HepG2 (cell line): ENCODE results near the gene SUB1. TPM values are rescaled to one million over a fixed set of nuclear protein-coding genes. Genes with fewer than 3 reads are reported as not detected.

Experiments used
- ATAC-seq: fragments of 200-7000 bp; cut with Tn5 transposase; 3 replicates; pipeline ENCODE4 v1.9.1; 2020; ENCODE audit warnings: mild to moderate bottlenecking, moderate library complexity
- BruUV-seq: library from RNA; stranded (reverse); fragments of 400-500 nt; replicated peaks from 2 replicates; lab custom pipeline; 2021; lab: Mats Ljungman, UMichigan
- CTCF ChIA-PET: fragments of 300-600 bp; formaldehyde crosslinking; extraction: SDS; loops from one replicate; lab custom pipeline; 2021; ENCODE audit warnings: low total read pairs, inconsistent platforms, low intra/inter-chr PET ratio; lab: Yijun Ruan, JAX
- POLR2A ChIA-PET: fragments of 350-600 bp; sonication (Branson Sonifier 250); formaldehyde crosslinking; loops from one replicate; lab custom pipeline; 2020; ENCODE audit warnings: antibody characterized with exemption, inconsistent platforms; lab: Yijun Ruan, JAX
- DNase-seq: peaks from one replicate; pipeline ENCODE4 v3.0.0-alpha.2; 2015; ENCODE audit warnings: low spot score
- FAIRE-seq: peaks from 3 replicates; lab custom pipeline; 2011; peaks lifted over from hg19 to GRCh38; lab: Jason Lieb, UNC
- H2AFZ ChIP-seq: one replicate; pipeline ENCODE4 v1.6.1; 2011; ENCODE audit warnings: low read length, inconsistent platforms
- H3K27ac ChIP-seq: fragments of 300-600 bp; 3 replicates; pipeline ENCODE4 v1.8.0; 2011; ENCODE audit warnings: mixed run types, mild to moderate bottlenecking, mixed read lengths, low read length, inconsistent platforms; ENCODE audit not compliant: insufficient read depth; ENCODE audit errors: extremely low read length
- H3K27me3 ChIP-seq, 2 experiments: fragments of 200-600 bp in 1 of 2; 2 replicates in 1 of 2; 3 replicates in 1 of 2; pipeline versions ENCODE4 v1.6.0 to v1.8.0; 2011; ENCODE audit warnings: low read length in 2 of 2, mild to moderate bottlenecking in 2 of 2, moderate library complexity in 2 of 2, inconsistent platforms in 1 of 2; ENCODE audit not compliant: insufficient read depth in 2 of 2, control insufficient read depth in 1 of 2
- H3K36me3 ChIP-seq, 2 experiments: fragments of 200-600 bp in 1 of 2; replicated peaks in 1 of 2; 2 replicates in 1 of 2; 3 replicates in 1 of 2; pipeline versions ENCODE4 v1.5.1 to v1.8.0; 2011; ENCODE audit warnings: low read length in 2 of 2, inconsistent platforms in 1 of 2; ENCODE audit not compliant: insufficient read depth in 2 of 2, control insufficient read depth in 1 of 2
- H3K4me1 ChIP-seq: 2 replicates; pipeline ENCODE4 v1.5.1; 2012; ENCODE audit warnings: low read length, inconsistent platforms; ENCODE audit not compliant: insufficient read depth
- H3K4me2 ChIP-seq: 2 replicates; pipeline ENCODE4 v1.6.0; 2011; ENCODE audit warnings: low read depth, low read length, inconsistent platforms
- H3K4me3 ChIP-seq, 3 experiments: fragments of 200-600 bp in 1 of 3; sonication (generic), shearing (Covaris generic) in 1 of 3; replicated peaks in 1 of 3; 2 replicates each; pipeline ENCODE4 v1.5.1; 2011 to 2016; ENCODE audit warnings: low read length in 3 of 3, inconsistent platforms in 2 of 3, low read depth in 2 of 3, mild to moderate bottlenecking in 2 of 3, control low read depth in 1 of 3, mixed read lengths in 1 of 3; ENCODE audit not compliant: insufficient read depth in 1 of 3
- H3K79me2 ChIP-seq: one replicate; pipeline ENCODE4 v1.6.1; 2011; ENCODE audit warnings: low read length, inconsistent platforms; ENCODE audit not compliant: insufficient read depth
- H3K9ac ChIP-seq: 2 replicates; pipeline ENCODE4 v1.6.0; 2011; ENCODE audit warnings: mild to moderate bottlenecking, low read depth, low read length, inconsistent platforms; ENCODE audit not compliant: insufficient read depth
- H3K9me3 ChIP-seq: 2 replicates; pipeline ENCODE4 v1.5.1; 2012; ENCODE audit warnings: mild to moderate bottlenecking, low read length
- H4K20me1 ChIP-seq: 2 replicates; pipeline ENCODE4 v1.6.0; 2011; ENCODE audit warnings: inconsistent platforms, mild to moderate bottlenecking, low read length, moderate library complexity; ENCODE audit not compliant: insufficient read depth
- AGO1 ChIP-seq: fragments of 200-400 bp; formaldehyde crosslinking; IDR thresholded peaks from 2 replicates; pipeline ENCODE4 v1.6.1; 2017; ENCODE audit warnings: mild to moderate bottlenecking, low read depth, low read length, moderate library complexity; ENCODE audit not compliant: poor library complexity, severe bottlenecking
- AHR ChIP-seq: IDR thresholded peaks from 2 replicates; pipeline ENCODE4 v1.6.1; 2018; ENCODE audit warnings: missing genetic modification reagents, missing compliant biosample characterization
- ARID2 ChIP-seq: sonication (generic); formaldehyde crosslinking; IDR thresholded peaks from 2 replicates; pipeline ENCODE4 v1.8.1; 2022; ENCODE audit warnings: mild to moderate bottlenecking, missing genetic modification reagents, borderline replicate concordance
- HDAC2 ChIP-seq: sonication (generic); formaldehyde crosslinking; IDR thresholded peaks from 2 replicates; pipeline ENCODE4 v1.4.0; 2020; ENCODE audit warnings: missing genetic modification reagents
- MED8 ChIP-seq: sonication (generic); formaldehyde crosslinking; IDR thresholded peaks from 2 replicates; pipeline ENCODE4 v1.8.1; 2023; ENCODE audit warnings: mild to moderate bottlenecking, missing genetic modification reagents; ENCODE audit not compliant: insufficient replicate concordance
- MLLT10 ChIP-seq: sonication (generic); formaldehyde crosslinking; IDR thresholded peaks from 2 replicates; pipeline ENCODE4 v1.4.0; 2020; ENCODE audit warnings: missing genetic modification reagents
- NFIC ChIP-seq: IDR thresholded peaks from 2 replicates; pipeline ENCODE4 v1.6.1; 2012; ENCODE audit warnings: mild to moderate bottlenecking, low read length, inconsistent platforms
- SRF ChIP-seq: IDR thresholded peaks from 2 replicates; pipeline ENCODE4 v1.6.1; 2011; ENCODE audit warnings: mild to moderate bottlenecking, low read depth, low read length, moderate library complexity
- TCF7 ChIP-seq: sonication (generic); IDR thresholded peaks from 2 replicates; pipeline ENCODE4 v1.6.1; 2016; ENCODE audit warnings: antibody characterized with exemption, low read depth
- THAP9 ChIP-seq: sonication (generic); formaldehyde crosslinking; IDR thresholded peaks from 2 replicates; pipeline ENCODE4; 2020; ENCODE audit warnings: missing genetic modification reagents, mild to moderate bottlenecking, borderline replicate concordance
- ZBTB3 ChIP-seq: sonication (generic); formaldehyde crosslinking; IDR thresholded peaks from 2 replicates; pipeline ENCODE4 v1.4.0; 2020; ENCODE audit warnings: low read depth, mild to moderate bottlenecking, moderate library complexity, missing genetic modification reagents, borderline replicate concordance
- ZFP62 ChIP-seq: sonication (generic); formaldehyde crosslinking; IDR thresholded peaks from 2 replicates; pipeline ENCODE4 v1.4.0; 2020; ENCODE audit warnings: missing genetic modification reagents
- ZNF264 ChIP-seq: sonication (generic); formaldehyde crosslinking; IDR thresholded peaks from 2 replicates; pipeline ENCODE4 v1.4.0; 2020; ENCODE audit warnings: missing genetic modification reagents
- ZNF292 ChIP-seq: sonication (generic); formaldehyde crosslinking; IDR thresholded peaks from 2 replicates; pipeline ENCODE4 v1.8.1; 2022; ENCODE audit warnings: mild to moderate bottlenecking, low read depth, missing genetic modification reagents, borderline replicate concordance
- ZNF431 ChIP-seq: sonication (generic); formaldehyde crosslinking; IDR thresholded peaks from 2 replicates; pipeline ENCODE4 v1.9.0; 2022; ENCODE audit warnings: missing genetic modification reagents, low read depth, mild to moderate bottlenecking, borderline replicate concordance
- ZNF704 ChIP-seq: sonication (generic); formaldehyde crosslinking; IDR thresholded peaks from 2 replicates; pipeline ENCODE4 v1.8.1; 2023; ENCODE audit warnings: mild to moderate bottlenecking, inconsistent platforms, moderate library complexity, missing genetic modification reagents, borderline replicate concordance
- ZNF749 ChIP-seq: sonication (generic); formaldehyde crosslinking; IDR thresholded peaks from 2 replicates; pipeline ENCODE4 v1.8.0; 2022; ENCODE audit warnings: mild to moderate bottlenecking, missing genetic modification reagents, moderate library complexity, borderline replicate concordance
- ZNF770 ChIP-seq: sonication (generic); formaldehyde crosslinking; IDR thresholded peaks from 2 replicates; pipeline ENCODE4 v1.5.0; 2020; ENCODE audit warnings: mild to moderate bottlenecking, missing genetic modification reagents
- whole genome bisulfite sequencing: methylation state at CpG from one replicate; pipeline ENCODE4 v1.1.6; 2017; ENCODE audit warnings: low lambda C conversion rate; 5-methylcytosine and 5-hydroxymethylcytosine counted together
- in situ Hi-C: cut with HindIII; loops from 2 replicates; pipeline ENCODE4 v1.10.0; 2017; ENCODE audit warnings: low pct_unique_long_range_greater_than_20kb; ENCODE audit not compliant: extremely low pct_ligation_motif_present
- intact Hi-C: fragments of 100-400 bp; cut with micrococcal nuclease; formaldehyde crosslinking; loops from one replicate; pipeline ENCODE4 v1.10.0; 2022; ENCODE audit not compliant: unreplicated experiment
- polyA plus RNA-seq, 8 experiments: library from polyadenylated mRNA; depleted of rRNA in 3 of 8; stranded (reverse) in 7 of 8; unstranded in 1 of 8; fragments of >200 nt; fragmentation: Illumina TruSeq in 4 of 8; extraction: Trizol in 4 of 8; gene quantifications; 2 replicates each; pipeline versions ENCODE4 v1.2.1 to v1.2.3, GENCODE V29; 2011 to 2016; ENCODE audit warnings: low read depth in 4 of 8, missing spikeins in 1 of 8, mixed read lengths in 1 of 8; ENCODE audit not compliant: insufficient read depth in 1 of 8
- total RNA-seq, 5 experiments: library from RNA; depleted of rRNA; stranded (reverse); fragments of >200 nt; fragmentation: Illumina TruSeq; extraction: Trizol; gene quantifications; 2 replicates each; pipeline ENCODE4 v1.2.3, GENCODE V29; 2016; ENCODE audit warnings: low read depth in 1 of 5

SUB1 gene
- total and polyA plus RNA-seq, 2 of the 13 experiments (the other 11 are each of a cell fraction or from before 2014, with no cell fraction given), result 182 to 693 TPM

DNA sequence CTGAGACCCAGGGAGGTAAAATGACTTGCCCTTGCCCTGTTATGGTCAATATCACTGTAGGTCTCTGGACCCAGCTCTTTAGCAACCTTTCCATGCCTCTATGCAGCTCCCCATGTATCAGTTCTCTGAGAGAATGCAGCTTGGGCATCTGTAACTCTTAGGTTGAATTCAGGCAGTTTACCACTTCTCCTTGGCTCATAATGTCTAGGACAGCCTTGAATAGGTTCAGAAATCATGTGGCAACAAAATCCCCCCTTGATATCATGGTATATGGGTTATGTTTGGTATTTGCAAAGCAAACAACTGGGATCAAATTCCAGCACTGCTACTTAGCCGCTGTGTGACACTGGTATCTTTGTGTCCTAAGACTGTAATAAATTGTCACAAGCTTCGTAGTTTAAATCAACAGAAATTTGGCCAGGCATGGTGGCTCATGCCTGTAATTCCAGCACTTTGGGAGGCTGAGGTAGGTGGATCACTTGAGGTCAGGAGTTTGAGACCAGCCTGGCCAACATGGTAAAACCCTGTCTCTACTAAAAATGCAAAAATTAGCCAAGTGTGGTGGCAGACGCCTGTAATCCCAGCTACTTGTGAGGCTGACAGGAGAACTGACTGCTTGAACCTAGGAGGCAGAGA is 10.7 kb upstream of the SUB1 start:
- DNase-seq, result peak; percentile 99
- WGBS, result 0% methylated on average over 3 of the region's 3 CpGs
- peak overlapping the region; percentile 69 for H3K4me2 ChIP-seq
- peak; percentile 52; the same call in 1 of the 2 replicates for TF ChIP-seq ARID2
- no peak for TF ChIP-seq MLLT10 (CRISPR knock-in tag)
- no peak for TF ChIP-seq AHR (CRISPR knock-in tag)
- 0 out of 2 replicates have a peak, but pooled peaks have one; percentile 74 for TF ChIP-seq ZBTB3 (CRISPR knock-in tag)
- peak; percentile 65; the same call in 1 of the 2 replicates for TF ChIP-seq ZNF770
- TF ChIP-seq HDAC2 (CRISPR knock-in tag), result peak; percentile 82; the same call in 1 of the 2 replicates
- peak; percentile 87 for TF ChIP-seq ZNF292 (CRISPR knock-in tag)
- peak; percentile 41 for TF ChIP-seq MED8 (CRISPR knock-in tag)
- TF ChIP-seq ZNF704 (CRISPR knock-in tag), result no peak
- no peak; the same call in 1 of the 2 replicates for TF ChIP-seq ZNF431 (CRISPR knock-in tag)
- TF ChIP-seq TCF7, result peak; percentile 63
- TF ChIP-seq THAP9, result no peak
- peak; percentile 85 for TF ChIP-seq ZNF264
- no peak for TF ChIP-seq ZFP62 (CRISPR knock-in tag)
- TF ChIP-seq AGO1, result no peak
- TF ChIP-seq SRF, result peak; percentile 72
- TF ChIP-seq NFIC, result peak; percentile 73; the same call in 1 of the 2 replicates
- peak; percentile 80; the same call in 1 of the 2 replicates for TF ChIP-seq ZNF749

More for the DNA sequence above, 10.7 kb upstream of the SUB1 start:
- BruUV-seq, result no TSS peak
- peak overlapping the region; percentile 99 for H3K27ac ChIP-seq
- intact Hi-C loops (loop anchor here (1.0 to 5.0 kb wide), 4 partner anchors 8 to 262 kb away; partner anchors contain the start of gene MTMR12), in situ Hi-C loops (no loop called here)
- H3K4me1 ChIP-seq, result peaks cover 70% of the 10 kb centered on the region
- H3K4me3 ChIP-seq, result peak overlapping the region in 1 of 3 experiments; percentile 44; a peak in 2 of 6 replicates
- CTCF ChIA-PET, result no interaction called here
- peak; percentile 97 for ATAC-seq
- no peaks in the 10 kb centered on the region for H3K79me2 ChIP-seq
- no peaks in the 10 kb centered on the region for H3K27me3 ChIP-seq
- FAIRE-seq, result peak; percentile 82
- no peaks in the 10 kb centered on the region; a peak in 2 of 5 replicates for H3K36me3 ChIP-seq
- H3K9ac ChIP-seq, result peak overlapping the region; percentile 65
- no peaks in the 10 kb centered on the region for H3K9me3 ChIP-seq
- POLR2A ChIA-PET, result interaction anchor here (0.6 to 3.8 kb wide), 14 partner anchors 8 to 401 kb away, joined by 3 to 20 read pairs (median 7); partner anchors contain the start of genes GOLPH3, SUB1 and ZFR
- no peaks in the 10 kb centered on the region for H4K20me1 ChIP-seq
- no peak overlapping the region for H2AFZ ChIP-seq
